Panc1 (cell line): ENCODE results near the gene KCNMA1. TPM values are rescaled to one million over a fixed set of nuclear protein-coding genes. Genes with fewer than 3 reads are reported as not detected.

Experiments
- ATAC-seq: fragments of 200-7000 bp; cut with Tn5 transposase; 2 replicates; pipeline ENCODE4 v1.9.1; 2020; ENCODE audit warnings: mild to moderate bottlenecking, moderate library complexity
- BruUV-seq: library from RNA; stranded (reverse); fragments of 400-500 nt; replicated peaks from 2 replicates; lab custom pipeline; 2021; lab: Mats Ljungman, UMichigan
- CTCF ChIA-PET: fragments of 300-600 bp; sonication (Branson Sonifier 250); formaldehyde crosslinking; loops from one replicate; lab custom pipeline; 2022; ENCODE audit warnings: antibody characterized with exemption; lab: Charles Lee
- POLR2A ChIA-PET: fragments of 300-600 bp; sonication (Branson Sonifier 250); formaldehyde crosslinking; loops from one replicate; lab custom pipeline; 2022; ENCODE audit warnings: antibody characterized with exemption; lab: Charles Lee
- DNase-seq: peaks from one replicate; pipeline ENCODE4 v3.0.0-alpha.2; 2010; ENCODE audit warnings: low read depth, low spot score
- H3K27ac ChIP-seq: 2 replicates; pipeline ENCODE4 v1.5.1; 2011; ENCODE audit warnings: mild to moderate bottlenecking, low read length, inconsistent platforms
- H3K27me3 ChIP-seq: fragments of 200-500 bp; sonication (Bioruptor generic); 2 replicates; pipeline ENCODE4 v1.6.0; 2014; ENCODE audit warnings: low read length, inconsistent platforms; ENCODE audit not compliant: control insufficient read depth, insufficient read depth
- H3K36me3 ChIP-seq: fragments of 200-500 bp; sonication (Bioruptor generic); 2 replicates; pipeline ENCODE4 v1.5.1; 2014; ENCODE audit warnings: inconsistent platforms, mild to moderate bottlenecking, low read length, moderate library complexity; ENCODE audit not compliant: control insufficient read depth, insufficient read depth
- H3K4me1 ChIP-seq: 2 replicates; pipeline ENCODE4 v1.5.1; 2011; ENCODE audit warnings: inconsistent platforms, mild to moderate bottlenecking, low read length, moderate library complexity; ENCODE audit not compliant: control insufficient read depth, insufficient read depth
- H3K4me3 ChIP-seq, 2 experiments: 2 replicates each; pipeline ENCODE4 v1.5.1; 2011 to 2012; ENCODE audit warnings: low read depth in 2 of 2, low read length in 2 of 2, mild to moderate bottlenecking in 2 of 2, inconsistent platforms in 1 of 2, moderate library complexity in 1 of 2
- H3K9me3 ChIP-seq: fragments of 200-500 bp; sonication (Bioruptor generic); 2 replicates; pipeline ENCODE4 v1.5.1; 2014; ENCODE audit warnings: low read depth, mild to moderate bottlenecking, inconsistent platforms, low read length, moderate library complexity; ENCODE audit not compliant: control insufficient read depth, insufficient read depth
- POLR2AphosphoS5 ChIP-seq: IDR thresholded peaks from 2 replicates; pipeline ENCODE4 v1.6.1; 2012; ENCODE audit warnings: mild to moderate bottlenecking, low read depth, low read length, moderate library complexity
- REST ChIP-seq, 2 experiments: IDR thresholded peaks; 2 replicates each; pipeline ENCODE4 v1.6.1; 2011 to 2012; ENCODE audit warnings: low read depth in 2 of 2, control low read depth in 1 of 2, low read length in 1 of 2, mild to moderate bottlenecking in 1 of 2, moderate library complexity in 1 of 2; ENCODE audit not compliant: insufficient read depth in 1 of 2
- SIN3A ChIP-seq: IDR thresholded peaks from 2 replicates; pipeline ENCODE4 v1.6.1; 2012; ENCODE audit warnings: low read depth, mild to moderate bottlenecking, low read length, moderate library complexity, borderline replicate concordance; ENCODE audit not compliant: insufficient read depth
- TCF7L2 ChIP-seq: IDR thresholded peaks from 2 replicates; pipeline ENCODE4 v1.6.1; 2011; ENCODE audit warnings: mild to moderate bottlenecking, low read depth, low read length, inconsistent platforms
- in situ Hi-C: cut with HindIII; loops from 2 replicates; pipeline ENCODE4 v1.10.0; 2016; ENCODE audit warnings: low sequenced_read_pairs, low pct_unique_long_range_greater_than_20kb
- intact Hi-C: fragments of 100-400 bp; cut with micrococcal nuclease; formaldehyde crosslinking; loops from one replicate; pipeline ENCODE4 v1.10.0; 2022; ENCODE audit not compliant: unreplicated experiment
- total RNA-seq: library from RNA; stranded (reverse); gene quantifications from one replicate; pipeline ENCODE4 v1.2.1, GENCODE V29; 2021; ENCODE audit not compliant: unreplicated experiment
- TF ChIP-seq, protein P1 (sequence below): fragments of 450-650 bp; IDR thresholded peaks from 2 replicates; pipeline ENCODE4 v1.5.1; 2017; ENCODE audit warnings: mild to moderate bottlenecking

KCNMA1 gene
- total RNA-seq, 1 experiment from 2014 or later, result 91.9 TPM

- no peaks in the 10 kb centered on the region for H3K4me1 ChIP-seq
- in situ Hi-C loops (no loop called here), intact Hi-C loops (no loop called here)
- TF ChIP-seq, protein P1, sequence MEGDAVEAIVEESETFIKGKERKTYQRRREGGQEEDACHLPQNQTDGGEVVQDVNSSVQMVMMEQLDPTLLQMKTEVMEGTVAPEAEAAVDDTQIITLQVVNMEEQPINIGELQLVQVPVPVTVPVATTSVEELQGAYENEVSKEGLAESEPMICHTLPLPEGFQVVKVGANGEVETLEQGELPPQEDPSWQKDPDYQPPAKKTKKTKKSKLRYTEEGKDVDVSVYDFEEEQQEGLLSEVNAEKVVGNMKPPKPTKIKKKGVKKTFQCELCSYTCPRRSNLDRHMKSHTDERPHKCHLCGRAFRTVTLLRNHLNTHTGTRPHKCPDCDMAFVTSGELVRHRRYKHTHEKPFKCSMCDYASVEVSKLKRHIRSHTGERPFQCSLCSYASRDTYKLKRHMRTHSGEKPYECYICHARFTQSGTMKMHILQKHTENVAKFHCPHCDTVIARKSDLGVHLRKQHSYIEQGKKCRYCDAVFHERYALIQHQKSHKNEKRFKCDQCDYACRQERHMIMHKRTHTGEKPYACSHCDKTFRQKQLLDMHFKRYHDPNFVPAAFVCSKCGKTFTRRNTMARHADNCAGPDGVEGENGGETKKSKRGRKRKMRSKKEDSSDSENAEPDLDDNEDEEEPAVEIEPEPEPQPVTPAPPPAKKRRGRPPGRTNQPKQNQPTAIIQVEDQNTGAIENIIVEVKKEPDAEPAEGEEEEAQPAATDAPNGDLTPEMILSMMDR, result no peak
- TF ChIP-seq POLR2AphosphoS5 (no peak), REST (IDR thresholded peaks at IDR 0.05; ENCODE audit: insufficient read depth in 1 of 2, low read depth in 2 of 2, low read length in 1 of 2) (no peak), TCF7L2 (no peak), SIN3A (no peak)
- 0 out of 2 replicates have a peak, but pooled peaks cover under 1% of the 10 kb centered on the region for H3K36me3 ChIP-seq
- H3K27ac ChIP-seq, result no peak overlapping the region
- BruUV-seq, result no TSS peak
- H3K9me3 ChIP-seq, result no peaks in the 10 kb centered on the region
- ChIA-PET CTCF (no interaction called here), POLR2A (no interaction called here)
- ATAC-seq, result no peak
- no peak overlapping the region for H3K4me3 ChIP-seq
- H3K27me3 ChIP-seq, result no peaks in the 10 kb centered on the region
- no peak for DNase-seq
These were observed 595.9 kb downstream of the KCNMA1 start for GRCh38 chr10:77041636-77042258.

DNA sequence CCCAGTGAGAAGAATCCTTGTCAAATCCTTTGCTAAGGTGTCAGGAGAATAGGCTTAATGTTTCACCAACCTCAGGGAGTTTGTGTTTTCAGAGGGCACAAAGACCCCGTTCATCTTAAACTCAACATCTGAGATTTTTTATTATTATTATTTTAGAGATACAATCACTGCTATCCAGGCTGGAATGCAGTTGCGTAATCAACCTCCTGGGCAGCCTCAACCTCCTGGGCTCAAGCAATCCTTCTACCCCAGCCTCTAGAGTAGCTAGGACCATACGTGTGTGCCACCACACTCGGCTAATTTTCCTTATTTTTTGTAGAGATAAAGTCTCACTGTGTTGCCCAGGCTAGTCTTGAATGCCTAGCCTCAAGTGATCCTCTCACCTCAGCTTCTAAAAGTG is 599.2 kb downstream of the KCNMA1 start:
- intact Hi-C loops (no loop called here), in situ Hi-C loops (no loop called here)
- no TSS peak for BruUV-seq
- ChIA-PET CTCF (no interaction called here), POLR2A (no interaction called here)
- H3K36me3 ChIP-seq, result 0 out of 2 replicates have a peak, but pooled peaks cover 3% of the 10 kb centered on the region
- TF ChIP-seq REST (IDR thresholded peaks at IDR 0.05; ENCODE audit: insufficient read depth in 1 of 2, low read depth in 2 of 2, low read length in 1 of 2) (no peak), SIN3A (no peak), TCF7L2 (no peak), POLR2AphosphoS5 (no peak)
- TF ChIP-seq, protein P1, result no peak
- H3K27ac ChIP-seq, result no peak overlapping the region
- H3K4me1 ChIP-seq, result no peaks in the 10 kb centered on the region
- DNase-seq, result no peak
- H3K4me3 ChIP-seq, result no peak overlapping the region
- ATAC-seq, result no peak
- H3K27me3 ChIP-seq, result no peaks in the 10 kb centered on the region
- H3K9me3 ChIP-seq, result no peaks in the 10 kb centered on the region
